Heart left ventricle (tissue), 16 donors: ENCODE results near the gene NDUFS8. TPM values are rescaled to one million over a fixed set of nuclear protein-coding genes. Genes with fewer than 3 reads are reported as not detected.

Experiments
- ATAC-seq, 4 donors: fragments of 200-7000 bp; cut with Tn5 transposase; one replicate each; pipeline ENCODE4 v1.9.1; 2020 to 2022; ENCODE audit warnings: moderate library complexity in 4 of 4, mild to moderate bottlenecking in 3 of 4, moderate number of reproducible peaks in 1 of 4
- DNase-seq, 5 donors: peaks; one replicate each; pipeline ENCODE4 v3.0.0-alpha.2; 2020
- H3K27ac ChIP-seq, 12 donors: fragments of 200-600 bp; sonication (generic) in 4 of 12; one replicate each; pipeline versions ENCODE4 v1.5.0 to v1.8.0; 2016 to 2022; ENCODE audit warnings: mild to moderate bottlenecking in 2 of 12
- H3K27me3 ChIP-seq, 9 donors: fragments of 200-600 bp; sonication (generic) in 2 of 9; one replicate each; pipeline versions ENCODE4 v1.5.1 to v1.8.0; 2016 to 2022; ENCODE audit warnings: mild to moderate bottlenecking in 3 of 9
- H3K36me3 ChIP-seq, 9 donors: fragments of 200-600 bp; sonication (generic) in 2 of 9; one replicate each; pipeline versions ENCODE4 v1.5.0 to v1.8.0; 2018 to 2022; ENCODE audit warnings: mild to moderate bottlenecking in 2 of 9
- H3K4me1 ChIP-seq, 12 donors: fragments of 200-600 bp; sonication (generic) in 4 of 12; one replicate each; pipeline versions ENCODE4 v1.5.0 to v1.8.0; 2016 to 2022; ENCODE audit warnings: mild to moderate bottlenecking in 3 of 12
- H3K4me3 ChIP-seq, 12 donors: fragments of 200-600 bp; sonication (generic) in 4 of 12; one replicate each; pipeline versions ENCODE4 v1.5.0 to v1.8.0; 2017 to 2022; ENCODE audit warnings: mild to moderate bottlenecking in 9 of 12, moderate library complexity in 4 of 12
- H3K9me3 ChIP-seq, 12 donors: fragments of 200-600 bp; sonication (generic) in 4 of 12; one replicate each; pipeline versions ENCODE4 v1.5.0 to v1.8.0; 2016 to 2022; ENCODE audit warnings: mild to moderate bottlenecking in 1 of 12
- POLR2A ChIP-seq, 2 donors: fragments of 450-650 bp; IDR thresholded peaks; one replicate each; pipeline ENCODE4 v1.6.1; 2017; ENCODE audit warnings: antibody characterized with exemption in 2 of 2, mild to moderate bottlenecking in 2 of 2, moderate library complexity in 2 of 2
- WGBS, 4 donors: extraction: QIAGEN DNeasy Blood & Tissue Kit in 2 of 4; methylation state at CpG; one replicate each; pipeline versions ENCODE4 v1.1.5 to v1.1.7; 2013 to 2018; 5-methylcytosine and 5-hydroxymethylcytosine counted together
- intact Hi-C, 10 donors: fragments of 100-400 bp; cut with DNase I; formaldehyde crosslinking; loops; one replicate each; pipeline versions ENCODE4 v1.11.1 to v1.14.2; 2022
- polyA plus RNA-seq, 2 donors: library from polyadenylated mRNA; stranded (reverse); fragments of 200-250 nt; gene quantifications; one replicate each; pipeline ENCODE4 v1.2.3, GENCODE V29; 2013
- total RNA-seq, 9 donors: library from RNA; depleted of rRNA in 2 of 9; stranded (reverse); fragments of >200 nt in 2 of 9; fragmentation: NEBNext Ultra II Directional in 3 of 9; extraction: Animal tissue kit (Norgen Biotek cat#: 25700) in 3 of 9; gene quantifications; one replicate each; pipeline versions ENCODE4 v1.1.0 to v1.2.4, GENCODE V29; 2016 to 2023
- TF ChIP-seq, protein P1 (sequence below), 12 donors: fragments of 200-600 bp; sonication (generic) in 4 of 12; IDR thresholded peaks; one replicate each; pipeline versions ENCODE4 v1.5.0 to v1.8.0; 2018 to 2022; ENCODE audit warnings: antibody characterized with exemption in 12 of 12, mild to moderate bottlenecking in 5 of 12
- donor health status: ischemic (EF 13 %, LVEDD 7.1; RV severe dilation, severe dysfunction).
- donor health status: healthy with polysubstance abuse.
- donor health status: DM: no; HTN: yes; CAD: no.
- donor health status: DM: no; HTN: no; CAD: no.
- donor health status: ischemic (EF 25% LVEDD 6.9; RV normal size, moderate dysfunction).
- donor health status: ischemic (EF 25% LVEDD 5.7; RV mildly dilated, moderate dysfunction).
- donor health status: healthy.
- donor health status: DM: yes; HTN: yes; CAD: no.
- donor health status: ischemic (EF 35%, LVEDD 5.7; RV mildly dilated, moderate dysfunction).
- donor health status: nonischemic (EF 11% LVEDD 7.7; RV severe dilation, severe dysfunction).
- donor health status: DM: yes; HTN: yes; CAD: no.
- donor health status: PGD.
- donor health status: ischemic (EF 29% LVEDD 5.4; RV normal size, mild dysfunction).
- donor health status: nonischemic (EF 23%, LVEDD 6.1; RV moderate dilation, normal function).

Gene NDUFS8
- total and polyA plus RNA-seq, 11 donors: 262 to 948 (median 365) TPM

DNA sequence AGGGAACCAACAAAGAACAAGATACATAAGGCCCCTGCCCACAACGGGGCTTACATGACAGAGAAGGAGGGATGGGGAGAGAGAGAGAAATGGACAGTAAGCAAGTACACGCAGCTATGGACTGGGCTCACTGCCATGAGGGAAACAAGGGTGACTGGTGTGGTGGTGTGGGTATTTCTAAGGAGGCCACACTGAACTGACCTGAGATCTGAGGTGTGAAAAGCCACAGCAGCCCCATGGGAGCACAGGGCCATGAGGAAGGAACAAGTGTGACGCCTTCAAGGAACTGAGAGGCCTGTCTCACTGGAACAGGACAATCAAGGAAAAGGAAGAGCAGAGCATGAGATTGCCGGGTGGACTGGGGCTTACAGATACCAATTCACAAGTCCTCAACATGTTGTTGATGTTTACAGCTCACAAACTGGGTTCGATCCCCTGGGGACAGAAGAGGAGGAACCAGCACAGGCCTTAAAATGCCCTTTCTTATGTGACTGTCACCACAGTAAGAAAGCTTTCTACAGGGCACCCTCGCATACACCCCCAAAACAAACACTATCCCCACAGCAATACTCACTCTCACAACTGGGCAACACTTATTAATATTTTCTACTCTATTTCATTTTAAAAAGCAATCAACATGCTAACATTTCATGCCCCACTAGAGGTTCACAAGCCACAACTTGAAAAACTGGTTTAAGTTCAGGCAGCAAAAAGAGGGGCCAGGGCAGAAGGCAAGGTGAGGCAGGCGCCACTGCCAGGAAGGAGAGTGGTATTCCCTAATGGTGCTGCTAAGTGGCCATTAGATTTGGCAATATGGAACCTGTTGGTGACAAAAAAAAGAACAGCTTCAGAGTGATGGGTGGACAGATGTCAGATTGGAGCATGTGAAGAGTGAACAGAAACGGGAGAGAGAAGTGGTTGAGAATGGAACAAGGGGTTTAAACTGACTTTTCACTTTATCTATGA is 47.4 kb downstream of the NDUFS8 start:
- no peak overlapping the region for H3K27ac ChIP-seq
- no peaks in the 10 kb centered on the region for H3K9me3 ChIP-seq
- 66 to 74% (median 69%) methylated on average over 8 of the region's 8 CpGs for WGBS, 4 donors
- no peak overlapping the region for H3K4me3 ChIP-seq
- DNase-seq: no peak
- H3K36me3 ChIP-seq: peaks cover 0 to 40% (median 26%) of the 10 kb centered on the region in 9 donors
- TF ChIP-seq, protein P1, sequence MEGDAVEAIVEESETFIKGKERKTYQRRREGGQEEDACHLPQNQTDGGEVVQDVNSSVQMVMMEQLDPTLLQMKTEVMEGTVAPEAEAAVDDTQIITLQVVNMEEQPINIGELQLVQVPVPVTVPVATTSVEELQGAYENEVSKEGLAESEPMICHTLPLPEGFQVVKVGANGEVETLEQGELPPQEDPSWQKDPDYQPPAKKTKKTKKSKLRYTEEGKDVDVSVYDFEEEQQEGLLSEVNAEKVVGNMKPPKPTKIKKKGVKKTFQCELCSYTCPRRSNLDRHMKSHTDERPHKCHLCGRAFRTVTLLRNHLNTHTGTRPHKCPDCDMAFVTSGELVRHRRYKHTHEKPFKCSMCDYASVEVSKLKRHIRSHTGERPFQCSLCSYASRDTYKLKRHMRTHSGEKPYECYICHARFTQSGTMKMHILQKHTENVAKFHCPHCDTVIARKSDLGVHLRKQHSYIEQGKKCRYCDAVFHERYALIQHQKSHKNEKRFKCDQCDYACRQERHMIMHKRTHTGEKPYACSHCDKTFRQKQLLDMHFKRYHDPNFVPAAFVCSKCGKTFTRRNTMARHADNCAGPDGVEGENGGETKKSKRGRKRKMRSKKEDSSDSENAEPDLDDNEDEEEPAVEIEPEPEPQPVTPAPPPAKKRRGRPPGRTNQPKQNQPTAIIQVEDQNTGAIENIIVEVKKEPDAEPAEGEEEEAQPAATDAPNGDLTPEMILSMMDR (IDR thresholded peaks at IDR 0.05): no peak
- no peak for TF ChIP-seq POLR2A (IDR thresholded peaks at IDR 0.05)
- H3K27me3 ChIP-seq: no peaks in the 10 kb centered on the region
- intact Hi-C loops: loop anchor here in 4 of 10 donors (10.0 kb wide), 1 partner anchor 127 kb away; no protein-coding TSS in a partner anchor
- peak; percentile 26 to 62 (median 48) for ATAC-seq
- peaks cover 0 to 5% (median 0%) of the 10 kb centered on the region in 12 donors for H3K4me1 ChIP-seq

DNA sequence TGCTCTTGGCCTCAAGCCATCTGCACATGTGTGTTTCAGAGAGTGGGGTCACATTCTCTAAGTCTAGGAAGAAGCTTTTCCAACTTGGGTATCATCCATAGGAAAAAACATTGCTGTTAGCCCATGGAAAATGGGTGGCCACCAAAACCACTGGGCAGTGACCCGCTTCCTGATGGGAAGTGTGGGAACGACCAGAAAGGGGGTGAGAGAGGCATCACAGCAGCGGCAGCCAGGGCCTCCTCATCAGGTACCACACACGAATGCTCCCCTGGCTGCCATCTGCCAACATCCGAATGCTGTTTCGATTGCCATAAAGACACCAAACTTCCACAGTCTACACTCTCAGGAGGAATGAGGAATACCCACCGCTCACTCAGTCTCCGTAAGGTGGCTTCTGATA is 50.4 kb downstream of the NDUFS8 start:
- 94 to 98% (median 95%) methylated on average over 6 to 8 of the region's 8 CpGs for WGBS, 4 donors
- ATAC-seq: no peak

DNA sequence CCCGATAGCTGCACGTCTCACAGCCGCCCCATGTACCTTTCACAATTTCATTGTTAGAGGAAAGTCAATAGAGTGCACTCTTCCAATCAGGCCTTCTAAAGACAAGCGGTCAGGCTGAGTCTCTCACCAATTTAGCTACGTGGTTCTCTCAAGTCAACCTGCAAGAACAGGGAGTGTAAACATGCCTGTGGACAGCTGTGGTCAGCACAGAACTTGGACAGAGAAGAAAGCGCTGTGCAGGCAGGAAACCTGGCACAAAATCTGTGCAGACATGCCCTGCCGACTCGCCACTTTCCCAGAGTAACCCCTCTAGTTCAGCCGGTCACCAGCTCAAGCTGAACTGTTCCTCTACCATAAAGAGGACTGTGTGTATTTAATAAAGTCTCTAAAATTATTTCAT is 51.2 kb downstream of the NDUFS8 start:
- no peak for ATAC-seq
- WGBS, 4 donors: 90 to 93% (median 91%) methylated on average over 8 to 9 of the region's 9 CpGs
- TF ChIP-seq POLR2A (IDR thresholded peaks at IDR 0.05): no peak
- TF ChIP-seq, protein P1 (IDR thresholded peaks at IDR 0.05): no peak
- H3K27ac ChIP-seq: no peak overlapping the region
- peaks cover 0 to 24% (median 11%) of the 10 kb centered on the region in 9 donors for H3K36me3 ChIP-seq
- intact Hi-C loops: no loop called here
- H3K4me3 ChIP-seq: no peak overlapping the region
- H3K4me1 ChIP-seq: peaks cover 0 to 5% (median 0%) of the 10 kb centered on the region in 12 donors
- no peaks in the 10 kb centered on the region for H3K9me3 ChIP-seq
- H3K27me3 ChIP-seq: no peaks in the 10 kb centered on the region
- DNase-seq: no peak

More for the DNA sequence above, 50.4 kb downstream of the NDUFS8 start:
- Histone ChIP-seq H3K27ac (no peak overlapping the region), H3K36me3 (peaks cover 0 to 24% (median 11%) of the 10 kb centered on the region in 9 donors), H3K27me3 (no peaks in the 10 kb centered on the region), H3K9me3 (no peaks in the 10 kb centered on the region), H3K4me3 (no peak overlapping the region), H3K4me1 (peaks cover 0 to 5% (median 0%) of the 10 kb centered on the region in 12 donors)
- no peak for DNase-seq
- intact Hi-C loops: no loop called here
- TF ChIP-seq, protein P1 (IDR thresholded peaks at IDR 0.05): no peak
- TF ChIP-seq POLR2A (IDR thresholded peaks at IDR 0.05): no peak

DNA sequence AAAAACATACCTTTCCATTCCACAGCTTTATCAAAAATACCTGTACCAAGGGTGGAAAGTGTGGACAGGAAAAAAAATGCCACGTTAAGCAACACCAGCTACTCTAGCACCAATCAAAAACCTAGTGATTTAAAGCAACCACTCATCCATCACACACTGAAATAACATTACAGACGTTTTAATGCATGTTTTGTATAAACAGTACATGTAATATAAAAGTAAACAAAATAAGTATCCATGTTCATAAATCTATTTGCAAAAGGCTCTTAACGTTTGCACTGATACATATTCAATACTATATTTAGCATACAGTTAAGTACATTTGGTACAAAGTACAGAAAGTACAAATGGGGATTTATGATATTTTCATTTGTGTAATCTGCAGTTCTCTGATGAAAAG is 52.0 kb downstream of the NDUFS8 start:
- 60 to 69% (median 63%) methylated on average over 3 of the region's 3 CpGs for WGBS, 4 donors
- Histone ChIP-seq H3K27ac (no peak overlapping the region), H3K36me3 (peaks cover 0 to 20% (median 11%) of the 10 kb centered on the region in 9 donors), H3K4me1 (peaks cover 0 to 5% (median 0%) of the 10 kb centered on the region in 12 donors), H3K9me3 (no peaks in the 10 kb centered on the region), H3K4me3 (no peak overlapping the region), H3K27me3 (no peaks in the 10 kb centered on the region)
- intact Hi-C loops: no loop called here
- ATAC-seq: no peak
- no peak for TF ChIP-seq POLR2A (IDR thresholded peaks at IDR 0.05)
- TF ChIP-seq, protein P1 (IDR thresholded peaks at IDR 0.05): no peak
- no peak for DNase-seq
